HepG2 (cell line): Measurements from ENCODE around the gene CNNM2. TPM values are rescaled to one million over a fixed set of nuclear protein-coding genes. Genes with fewer than 3 reads are reported as not detected.

ENCODE experiments used
- GABPA ChIP-seq, 2 experiments: IDR thresholded peaks; 2 replicates each; pipeline ENCODE4 v1.6.1; 2011 to 2016; ENCODE audit warnings: low read depth in 2 of 2, low read length in 1 of 2, missing biosample characterization in 1 of 2, missing genetic modification characterization in 1 of 2
- HOXA3 ChIP-seq: sonication (generic); formaldehyde crosslinking; IDR thresholded peaks from 2 replicates; pipeline ENCODE4 v1.5.0; 2020; ENCODE audit warnings: missing genetic modification reagents
- IKZF1 ChIP-seq: fragments of 450-650 bp; IDR thresholded peaks from 2 replicates; pipeline ENCODE4 v1.7.1; 2016
- NFE2L2 ChIP-seq: fragments of 150-350 bp; IDR thresholded peaks from 2 replicates; pipeline ENCODE4 v1.6.1; 2014; ENCODE audit warnings: low read length
- PAWR ChIP-seq: sonication (generic); formaldehyde crosslinking; IDR thresholded peaks from 2 replicates; pipeline ENCODE4 v1.4.0; 2020; ENCODE audit warnings: missing genetic modification reagents, mild to moderate bottlenecking, borderline replicate concordance
- POLR2A ChIP-seq, 2 experiments: IDR thresholded peaks; 2 replicates each; pipeline ENCODE4 v1.6.1; 2011; ENCODE audit warnings: low read depth in 2 of 2, low read length in 2 of 2, mild to moderate bottlenecking in 1 of 2, moderate library complexity in 1 of 2; ENCODE audit not compliant: insufficient read depth in 1 of 2
- RBM22 ChIP-seq: fragments of 200-400 bp; formaldehyde crosslinking; optimal IDR thresholded peaks from 2 replicates; pipeline ENCODE3; 2017; ENCODE audit warnings: mild to moderate bottlenecking, low read length, moderate library complexity
- SMAD3 ChIP-seq: sonication (generic); formaldehyde crosslinking; IDR thresholded peaks from 2 replicates; pipeline ENCODE4 v1.4.0; 2020; ENCODE audit warnings: missing genetic modification reagents
- ZNF333 ChIP-seq: sonication (generic); formaldehyde crosslinking; IDR thresholded peaks from 2 replicates; pipeline ENCODE4 v1.4.0; 2020; ENCODE audit warnings: mild to moderate bottlenecking, missing genetic modification reagents, borderline replicate concordance
- ZNF720 ChIP-seq: sonication (generic); formaldehyde crosslinking; IDR thresholded peaks from 2 replicates; pipeline ENCODE4 v1.4.0; 2020; ENCODE audit warnings: missing genetic modification reagents
- ZNF839 ChIP-seq: sonication (generic); formaldehyde crosslinking; IDR thresholded peaks from 2 replicates; pipeline ENCODE4 v1.4.0; 2020; ENCODE audit warnings: missing genetic modification reagents, mild to moderate bottlenecking, borderline replicate concordance
- polyA plus RNA-seq, 8 experiments: library from polyadenylated mRNA; depleted of rRNA in 3 of 8; stranded (reverse) in 7 of 8; unstranded in 1 of 8; fragments of >200 nt; fragmentation: Illumina TruSeq in 4 of 8; extraction: Trizol in 4 of 8; gene quantifications; 2 replicates each; pipeline versions ENCODE4 v1.2.1 to v1.2.3, GENCODE V29; 2011 to 2016; ENCODE audit warnings: low read depth in 4 of 8, missing spikeins in 1 of 8, mixed read lengths in 1 of 8; ENCODE audit not compliant: insufficient read depth in 1 of 8
- total RNA-seq, 5 experiments: library from RNA; depleted of rRNA; stranded (reverse); fragments of >200 nt; fragmentation: Illumina TruSeq; extraction: Trizol; gene quantifications; 2 replicates each; pipeline ENCODE4 v1.2.3, GENCODE V29; 2016; ENCODE audit warnings: low read depth in 1 of 5
- TF ChIP-seq, protein P1 (sequence below): sonication (generic); formaldehyde crosslinking; conservative IDR thresholded peaks from 2 replicates; pipeline ENCODE4 v1.4.0; 2020; ENCODE audit warnings: mild to moderate bottlenecking, missing genetic modification reagents, moderate library complexity
- TF ChIP-seq, protein P2 (sequence below): sonication (generic); formaldehyde crosslinking; IDR thresholded peaks from 2 replicates; pipeline ENCODE4 v1.4.0; 2020; ENCODE audit warnings: missing genetic modification reagents
- TF ChIP-seq, protein P3 (sequence below): sonication (generic); formaldehyde crosslinking; IDR thresholded peaks from 2 replicates; pipeline ENCODE4 v1.5.0; 2020; ENCODE audit warnings: missing genetic modification reagents
- TF ChIP-seq, protein P4 (sequence below): sonication (generic); formaldehyde crosslinking; IDR thresholded peaks from 2 replicates; pipeline ENCODE4 v1.4.0; 2020; ENCODE audit warnings: mild to moderate bottlenecking, low read depth, missing genetic modification reagents
- TF ChIP-seq, protein P5 (sequence below): sonication (generic); formaldehyde crosslinking; IDR thresholded peaks from 2 replicates; pipeline ENCODE4; 2020; ENCODE audit warnings: missing genetic modification reagents, mild to moderate bottlenecking, borderline replicate concordance
- TF ChIP-seq, protein P6 (sequence below): IDR thresholded peaks from 2 replicates; pipeline ENCODE4 v1.4.0; 2020; ENCODE audit warnings: mild to moderate bottlenecking, missing genetic modification reagents

CNNM2 gene
- total and polyA plus RNA-seq, 2 of the 13 experiments (the other 11 are each of a cell fraction or from before 2014, with no cell fraction given) = 7.1 to 9.0 TPM

DNA sequence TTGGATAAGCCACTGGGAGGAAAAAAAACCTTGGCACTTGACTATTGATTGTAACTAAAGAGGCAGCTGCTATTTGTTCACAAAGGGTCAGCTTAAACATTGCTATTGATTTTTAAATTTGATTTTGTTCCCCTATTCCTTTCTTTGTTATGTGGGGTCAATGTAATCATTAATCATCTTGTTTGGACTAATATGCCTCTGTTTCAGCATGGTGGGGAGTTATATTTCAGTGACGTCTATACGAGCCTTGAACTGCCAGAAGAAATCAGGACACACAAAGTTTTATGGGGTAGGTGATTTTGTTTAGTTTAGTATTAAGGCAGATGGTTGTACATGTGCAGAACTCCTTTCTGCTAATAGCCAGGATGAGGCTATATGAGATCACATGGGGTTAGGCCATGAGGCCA lies 41.3 kb upstream of the CNNM2 start (continued):
- TF ChIP-seq, protein P1, sequence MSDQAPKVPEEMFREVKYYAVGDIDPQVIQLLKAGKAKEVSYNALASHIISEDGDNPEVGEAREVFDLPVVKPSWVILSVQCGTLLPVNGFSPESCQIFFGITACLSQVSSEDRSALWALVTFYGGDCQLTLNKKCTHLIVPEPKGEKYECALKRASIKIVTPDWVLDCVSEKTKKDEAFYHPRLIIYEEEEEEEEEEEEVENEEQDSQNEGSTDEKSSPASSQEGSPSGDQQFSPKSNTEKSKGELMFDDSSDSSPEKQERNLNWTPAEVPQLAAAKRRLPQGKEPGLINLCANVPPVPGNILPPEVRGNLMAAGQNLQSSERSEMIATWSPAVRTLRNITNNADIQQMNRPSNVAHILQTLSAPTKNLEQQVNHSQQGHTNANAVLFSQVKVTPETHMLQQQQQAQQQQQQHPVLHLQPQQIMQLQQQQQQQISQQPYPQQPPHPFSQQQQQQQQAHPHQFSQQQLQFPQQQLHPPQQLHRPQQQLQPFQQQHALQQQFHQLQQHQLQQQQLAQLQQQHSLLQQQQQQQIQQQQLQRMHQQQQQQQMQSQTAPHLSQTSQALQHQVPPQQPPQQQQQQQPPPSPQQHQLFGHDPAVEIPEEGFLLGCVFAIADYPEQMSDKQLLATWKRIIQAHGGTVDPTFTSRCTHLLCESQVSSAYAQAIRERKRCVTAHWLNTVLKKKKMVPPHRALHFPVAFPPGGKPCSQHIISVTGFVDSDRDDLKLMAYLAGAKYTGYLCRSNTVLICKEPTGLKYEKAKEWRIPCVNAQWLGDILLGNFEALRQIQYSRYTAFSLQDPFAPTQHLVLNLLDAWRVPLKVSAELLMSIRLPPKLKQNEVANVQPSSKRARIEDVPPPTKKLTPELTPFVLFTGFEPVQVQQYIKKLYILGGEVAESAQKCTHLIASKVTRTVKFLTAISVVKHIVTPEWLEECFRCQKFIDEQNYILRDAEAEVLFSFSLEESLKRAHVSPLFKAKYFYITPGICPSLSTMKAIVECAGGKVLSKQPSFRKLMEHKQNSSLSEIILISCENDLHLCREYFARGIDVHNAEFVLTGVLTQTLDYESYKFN (CRISPR knock-in tag) = peak; percentile 89
- TF ChIP-seq ZNF333 (CRISPR knock-in tag) (no peak), HOXA3 (no peak), PAWR (no peak), RBM22 (no peak), POLR2A (IDR thresholded peaks at IDR 0.05; ENCODE audit: insufficient read depth in 1 of 2, low read depth in 2 of 2, low read length in 2 of 2) (no peak), ZNF720 (CRISPR knock-in tag) (no peak), GABPA (IDR thresholded peaks at IDR 0.05; ENCODE audit: low read depth, low read length) (no peak), GABPA (CRISPR knock-in tag; IDR thresholded peaks at IDR 0.05; ENCODE audit: low read depth) (0 out of 2 replicates have a peak, but pooled peaks have one; percentile 12), NFE2L2 (no peak), IKZF1 (no peak), SMAD3 (CRISPR knock-in tag) (no peak), ZNF839 (CRISPR knock-in tag) (no peak)
- TF ChIP-seq, protein P2, sequence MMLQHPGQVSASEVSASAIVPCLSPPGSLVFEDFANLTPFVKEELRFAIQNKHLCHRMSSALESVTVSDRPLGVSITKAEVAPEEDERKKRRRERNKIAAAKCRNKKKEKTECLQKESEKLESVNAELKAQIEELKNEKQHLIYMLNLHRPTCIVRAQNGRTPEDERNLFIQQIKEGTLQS (CRISPR knock-in tag) = no peak
- TF ChIP-seq, protein P3, sequence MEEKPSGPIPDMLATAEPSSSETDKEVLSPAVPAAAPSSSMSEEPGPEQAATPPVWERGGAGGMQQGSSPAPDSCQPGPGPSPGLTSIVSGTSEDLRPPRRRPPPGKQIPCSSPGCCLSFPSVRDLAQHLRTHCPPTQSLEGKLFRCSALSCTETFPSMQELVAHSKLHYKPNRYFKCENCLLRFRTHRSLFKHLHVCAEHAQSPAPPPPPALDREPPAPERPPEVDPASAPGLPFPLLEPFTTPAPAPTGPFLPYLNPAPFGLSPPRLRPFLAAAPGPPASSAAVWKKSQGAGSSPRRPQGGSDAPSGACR (CRISPR knock-in tag) = no peak
- TF ChIP-seq, protein P4, sequence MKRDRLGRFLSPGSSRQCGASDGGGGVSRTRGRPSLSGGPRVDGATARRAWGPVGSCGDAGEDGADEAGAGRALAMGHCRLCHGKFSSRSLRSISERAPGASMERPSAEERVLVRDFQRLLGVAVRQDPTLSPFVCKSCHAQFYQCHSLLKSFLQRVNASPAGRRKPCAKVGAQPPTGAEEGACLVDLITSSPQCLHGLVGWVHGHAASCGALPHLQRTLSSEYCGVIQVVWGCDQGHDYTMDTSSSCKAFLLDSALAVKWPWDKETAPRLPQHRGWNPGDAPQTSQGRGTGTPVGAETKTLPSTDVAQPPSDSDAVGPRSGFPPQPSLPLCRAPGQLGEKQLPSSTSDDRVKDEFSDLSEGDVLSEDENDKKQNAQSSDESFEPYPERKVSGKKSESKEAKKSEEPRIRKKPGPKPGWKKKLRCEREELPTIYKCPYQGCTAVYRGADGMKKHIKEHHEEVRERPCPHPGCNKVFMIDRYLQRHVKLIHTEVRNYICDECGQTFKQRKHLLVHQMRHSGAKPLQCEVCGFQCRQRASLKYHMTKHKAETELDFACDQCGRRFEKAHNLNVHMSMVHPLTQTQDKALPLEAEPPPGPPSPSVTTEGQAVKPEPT (CRISPR knock-in tag) = no peak
- TF ChIP-seq, protein P5, sequence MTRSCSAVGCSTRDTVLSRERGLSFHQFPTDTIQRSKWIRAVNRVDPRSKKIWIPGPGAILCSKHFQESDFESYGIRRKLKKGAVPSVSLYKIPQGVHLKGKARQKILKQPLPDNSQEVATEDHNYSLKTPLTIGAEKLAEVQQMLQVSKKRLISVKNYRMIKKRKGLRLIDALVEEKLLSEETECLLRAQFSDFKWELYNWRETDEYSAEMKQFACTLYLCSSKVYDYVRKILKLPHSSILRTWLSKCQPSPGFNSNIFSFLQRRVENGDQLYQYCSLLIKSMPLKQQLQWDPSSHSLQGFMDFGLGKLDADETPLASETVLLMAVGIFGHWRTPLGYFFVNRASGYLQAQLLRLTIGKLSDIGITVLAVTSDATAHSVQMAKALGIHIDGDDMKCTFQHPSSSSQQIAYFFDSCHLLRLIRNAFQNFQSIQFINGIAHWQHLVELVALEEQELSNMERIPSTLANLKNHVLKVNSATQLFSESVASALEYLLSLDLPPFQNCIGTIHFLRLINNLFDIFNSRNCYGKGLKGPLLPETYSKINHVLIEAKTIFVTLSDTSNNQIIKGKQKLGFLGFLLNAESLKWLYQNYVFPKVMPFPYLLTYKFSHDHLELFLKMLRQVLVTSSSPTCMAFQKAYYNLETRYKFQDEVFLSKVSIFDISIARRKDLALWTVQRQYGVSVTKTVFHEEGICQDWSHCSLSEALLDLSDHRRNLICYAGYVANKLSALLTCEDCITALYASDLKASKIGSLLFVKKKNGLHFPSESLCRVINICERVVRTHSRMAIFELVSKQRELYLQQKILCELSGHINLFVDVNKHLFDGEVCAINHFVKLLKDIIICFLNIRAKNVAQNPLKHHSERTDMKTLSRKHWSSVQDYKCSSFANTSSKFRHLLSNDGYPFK (CRISPR knock-in tag) = no peak
- TF ChIP-seq, protein P6, sequence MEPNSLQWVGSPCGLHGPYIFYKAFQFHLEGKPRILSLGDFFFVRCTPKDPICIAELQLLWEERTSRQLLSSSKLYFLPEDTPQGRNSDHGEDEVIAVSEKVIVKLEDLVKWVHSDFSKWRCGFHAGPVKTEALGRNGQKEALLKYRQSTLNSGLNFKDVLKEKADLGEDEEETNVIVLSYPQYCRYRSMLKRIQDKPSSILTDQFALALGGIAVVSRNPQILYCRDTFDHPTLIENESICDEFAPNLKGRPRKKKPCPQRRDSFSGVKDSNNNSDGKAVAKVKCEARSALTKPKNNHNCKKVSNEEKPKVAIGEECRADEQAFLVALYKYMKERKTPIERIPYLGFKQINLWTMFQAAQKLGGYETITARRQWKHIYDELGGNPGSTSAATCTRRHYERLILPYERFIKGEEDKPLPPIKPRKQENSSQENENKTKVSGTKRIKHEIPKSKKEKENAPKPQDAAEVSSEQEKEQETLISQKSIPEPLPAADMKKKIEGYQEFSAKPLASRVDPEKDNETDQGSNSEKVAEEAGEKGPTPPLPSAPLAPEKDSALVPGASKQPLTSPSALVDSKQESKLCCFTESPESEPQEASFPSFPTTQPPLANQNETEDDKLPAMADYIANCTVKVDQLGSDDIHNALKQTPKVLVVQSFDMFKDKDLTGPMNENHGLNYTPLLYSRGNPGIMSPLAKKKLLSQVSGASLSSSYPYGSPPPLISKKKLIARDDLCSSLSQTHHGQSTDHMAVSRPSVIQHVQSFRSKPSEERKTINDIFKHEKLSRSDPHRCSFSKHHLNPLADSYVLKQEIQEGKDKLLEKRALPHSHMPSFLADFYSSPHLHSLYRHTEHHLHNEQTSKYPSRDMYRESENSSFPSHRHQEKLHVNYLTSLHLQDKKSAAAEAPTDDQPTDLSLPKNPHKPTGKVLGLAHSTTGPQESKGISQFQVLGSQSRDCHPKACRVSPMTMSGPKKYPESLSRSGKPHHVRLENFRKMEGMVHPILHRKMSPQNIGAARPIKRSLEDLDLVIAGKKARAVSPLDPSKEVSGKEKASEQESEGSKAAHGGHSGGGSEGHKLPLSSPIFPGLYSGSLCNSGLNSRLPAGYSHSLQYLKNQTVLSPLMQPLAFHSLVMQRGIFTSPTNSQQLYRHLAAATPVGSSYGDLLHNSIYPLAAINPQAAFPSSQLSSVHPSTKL (CRISPR knock-in tag) = 0 out of 2 replicates have a peak, but pooled peaks have one; percentile 36
